HG03097 (cell line): ENCODE measurements around the gene IL4R.
"Not testable (repeated sequence)": the region's sequence is repeated elsewhere in the genome, so short reads cannot be mapped to it uniquely, and the experiment has no call there.

Experiments
- ATAC-seq: cut with Tn5 transposase; IDR thresholded peaks from one replicate; pipeline ENCODE4 v1.9.1; 2021; ENCODE audit not compliant: unreplicated experiment, low FRiP score

Gene IL4R

GRCh38 chr16:27313422-27314160 is at the start of gene IL4R:
Gene IL4R (plus strand): TSS chr16:27313974. CDS start chr16:27340204, 26,230 bp downstream.
- peak; percentile 52 for ATAC-seq

DNA sequence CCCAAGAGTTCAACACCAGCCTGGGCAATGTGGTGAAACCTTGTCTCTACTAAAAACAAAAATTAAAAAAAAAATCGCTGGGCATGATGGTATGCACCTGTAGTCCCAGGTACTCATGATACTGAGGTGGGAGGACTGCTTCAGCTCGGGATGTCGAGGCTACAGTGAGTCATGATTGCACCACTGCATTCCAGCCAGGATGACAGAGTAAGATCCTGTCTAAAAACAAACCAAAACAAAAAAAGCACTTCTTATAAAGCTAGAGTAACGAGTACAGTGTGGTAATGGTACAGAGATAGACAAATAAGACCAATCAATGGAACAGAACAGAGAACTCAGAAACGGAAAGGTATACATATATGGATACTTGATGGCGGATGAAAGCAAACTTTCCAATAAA is 49.6 kb upstream of the IL4R start:
- no peak for ATAC-seq

GRCh38 chr16:27265982-27266381 is 47.8 kb upstream of the IL4R start:
- ATAC-seq, result no peak

DNA sequence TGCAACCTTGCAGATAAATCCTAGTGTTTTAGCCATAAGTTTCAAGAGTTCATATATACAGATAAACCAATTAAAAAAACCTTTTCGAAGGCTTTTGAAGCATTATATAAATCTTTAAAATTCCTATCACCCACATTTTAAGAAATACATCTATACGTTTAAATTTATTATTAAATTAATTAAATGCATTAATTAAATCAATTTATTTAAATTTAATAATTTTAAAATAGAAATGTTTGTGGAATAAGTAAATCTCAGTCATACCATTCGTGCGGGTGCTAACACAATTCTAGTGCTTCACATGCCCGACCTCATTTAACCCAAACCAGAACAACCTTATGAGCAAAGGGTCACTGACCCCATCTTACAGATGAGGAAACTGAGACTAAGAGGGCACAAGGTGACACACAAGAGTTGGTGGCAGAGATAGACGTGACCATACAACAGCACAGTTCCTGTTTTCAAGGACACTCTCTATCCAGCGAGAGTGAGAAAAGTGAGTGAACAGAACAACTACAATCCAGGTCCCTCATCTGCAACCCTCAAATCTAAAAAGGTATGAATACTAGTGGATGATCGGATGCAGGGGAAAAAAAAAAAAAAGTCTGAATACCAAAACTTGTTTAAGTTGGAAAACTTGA is 46.6 kb upstream of the IL4R start:
- ATAC-seq, result no peak

DNA sequence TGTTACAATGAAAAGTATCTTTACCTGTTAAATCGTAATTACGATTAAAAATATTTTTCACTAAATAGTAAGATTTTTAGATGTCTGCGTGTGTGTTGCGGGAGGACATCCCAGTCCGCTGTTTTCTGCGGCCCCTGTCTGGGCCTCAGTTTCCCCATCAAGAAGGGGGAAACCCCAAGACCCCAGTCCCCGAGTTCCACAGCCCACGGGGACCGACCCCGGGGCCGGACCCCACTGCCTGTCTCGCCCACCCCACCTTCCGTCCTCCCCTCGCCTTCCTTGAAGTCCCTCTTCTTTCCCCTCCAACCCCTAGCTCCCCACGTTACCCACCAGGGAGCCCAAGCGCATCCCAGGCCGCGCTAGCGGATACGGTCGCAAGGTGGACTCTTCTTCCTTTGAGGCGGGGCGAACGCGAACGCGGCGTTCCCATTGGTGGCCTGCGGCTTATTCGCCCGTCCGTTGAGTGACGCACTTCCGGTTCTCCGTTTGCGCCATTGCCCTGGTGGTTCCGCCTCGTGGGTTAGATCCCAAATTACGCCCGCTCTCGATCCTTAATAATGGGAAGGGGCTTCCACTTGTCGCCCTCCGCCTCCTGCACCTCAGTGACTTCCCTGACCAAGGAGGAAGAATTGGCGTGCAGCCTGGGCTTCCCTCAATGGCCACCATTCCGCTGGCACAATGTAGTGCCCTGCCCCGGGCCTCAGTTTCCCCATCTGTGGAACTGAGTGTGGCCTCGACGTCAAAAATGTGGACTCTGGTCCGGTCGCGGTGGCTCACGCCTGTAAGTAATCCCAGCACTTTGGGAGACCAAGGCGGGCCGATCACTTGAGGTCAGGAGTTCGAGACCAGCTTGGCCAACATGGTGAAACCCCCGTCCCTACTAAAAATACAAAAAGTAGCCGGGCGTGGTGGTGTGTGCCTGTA is 45.1 kb upstream of the IL4R start, which contains the start of gene NSMCE1:
Gene NSMCE1 (minus strand): TSS at position 397 of the 924 bp plus-strand sequence. CDS start 11,202 bp downstream, outside the sequence.
- ATAC-seq, result peak; percentile 84

- no peak for ATAC-seq
Measured at GRCh38 chr16:27269300-27270150, 44.2 kb upstream of the IL4R start.

GRCh38 chr16:27270349-27270748 is 43.4 kb upstream of the IL4R start:
- ATAC-seq, result no peak

- no peak for ATAC-seq
Measured at GRCh38 chr16:27272076-27272475, 41.7 kb upstream of the IL4R start.

DNA sequence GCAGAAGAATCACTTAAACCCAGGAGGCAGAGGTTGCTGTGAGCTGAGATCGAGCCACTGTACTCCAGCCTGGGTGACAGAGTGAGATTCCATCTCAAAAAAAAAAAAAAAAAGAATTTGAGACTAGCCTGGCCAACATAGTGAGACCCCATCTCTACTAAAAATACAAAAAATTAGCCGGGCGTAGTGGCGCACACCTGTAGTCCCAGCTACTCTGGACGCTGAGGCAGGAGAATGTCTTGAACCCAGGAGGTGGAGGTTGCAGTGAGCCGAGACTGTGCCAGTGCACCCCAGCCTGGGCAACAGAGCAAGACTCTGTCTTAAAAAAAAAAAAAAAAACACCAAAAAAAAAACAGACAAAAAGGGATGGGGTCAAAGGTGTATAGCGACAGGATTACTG is 41.1 kb upstream of the IL4R start:
- not testable (repeated sequence) for ATAC-seq

DNA sequence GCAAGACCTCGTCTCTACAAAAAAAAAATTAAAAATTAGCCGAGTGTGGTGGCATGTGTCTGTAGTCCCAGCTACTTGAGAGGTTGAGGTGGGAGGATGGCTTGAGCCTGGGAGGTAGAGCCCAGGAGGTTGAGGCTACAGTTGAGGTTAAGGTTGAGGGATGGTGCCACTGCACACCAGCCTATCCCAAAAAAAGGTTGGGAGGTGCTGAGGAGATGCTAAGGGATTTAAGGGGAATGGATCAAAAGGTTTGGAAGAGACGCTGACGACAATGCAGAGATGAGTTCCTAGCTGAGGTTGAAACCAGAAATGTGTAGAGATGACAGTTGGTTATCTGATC is 40.5 kb upstream of the IL4R start:
- ATAC-seq, result no peak

GRCh38 chr16:27273670-27274423 is 39.9 kb upstream of the IL4R start:
- no peak for ATAC-seq

- not testable (repeated sequence) for ATAC-seq
Measured at GRCh38 chr16:27274424-27274874, 39.3 kb upstream of the IL4R start.

DNA sequence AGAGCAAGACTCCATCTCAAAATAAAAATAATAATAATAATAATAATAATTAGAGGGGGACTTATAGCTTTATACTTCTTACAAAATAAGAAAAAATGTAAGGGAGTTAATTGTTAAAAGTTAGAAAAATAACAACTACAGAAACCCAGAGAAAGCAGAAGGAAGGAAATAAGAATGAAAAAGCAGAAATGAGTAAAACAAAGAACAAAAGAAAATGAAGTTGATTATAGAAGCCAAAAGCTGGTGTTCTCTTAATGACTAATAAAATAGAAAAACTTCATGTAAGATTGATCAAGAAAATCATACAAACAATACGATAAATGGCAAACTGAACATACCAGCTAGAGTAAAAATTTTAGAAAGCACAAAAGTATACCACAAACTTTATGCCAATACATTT is 38.4 kb upstream of the IL4R start:
- ATAC-seq, result no peak

DNA sequence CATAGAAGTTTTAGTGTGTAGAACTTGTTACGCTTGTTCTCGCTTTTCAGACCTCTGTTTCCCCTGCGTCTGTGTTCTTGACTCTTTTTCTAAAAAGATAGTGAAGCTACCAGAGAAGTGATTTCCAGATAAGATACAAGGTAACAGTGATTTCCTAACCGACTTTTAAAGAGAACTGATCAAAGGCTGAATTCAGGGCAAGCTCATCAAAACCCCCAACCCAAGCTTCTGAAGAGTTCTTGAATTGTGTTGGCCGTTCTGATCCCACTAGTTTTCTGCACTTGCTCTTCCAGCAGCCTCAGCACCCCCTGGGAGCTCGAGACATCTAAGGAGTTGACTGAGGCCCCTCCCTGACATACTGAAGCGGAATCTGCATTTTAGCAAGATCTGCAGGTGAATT is 32.5 kb upstream of the IL4R start:
- ATAC-seq, result no peak

GRCh38 chr16:27284865-27285675 is 28.7 kb upstream of the IL4R start:
- no peak for ATAC-seq

DNA sequence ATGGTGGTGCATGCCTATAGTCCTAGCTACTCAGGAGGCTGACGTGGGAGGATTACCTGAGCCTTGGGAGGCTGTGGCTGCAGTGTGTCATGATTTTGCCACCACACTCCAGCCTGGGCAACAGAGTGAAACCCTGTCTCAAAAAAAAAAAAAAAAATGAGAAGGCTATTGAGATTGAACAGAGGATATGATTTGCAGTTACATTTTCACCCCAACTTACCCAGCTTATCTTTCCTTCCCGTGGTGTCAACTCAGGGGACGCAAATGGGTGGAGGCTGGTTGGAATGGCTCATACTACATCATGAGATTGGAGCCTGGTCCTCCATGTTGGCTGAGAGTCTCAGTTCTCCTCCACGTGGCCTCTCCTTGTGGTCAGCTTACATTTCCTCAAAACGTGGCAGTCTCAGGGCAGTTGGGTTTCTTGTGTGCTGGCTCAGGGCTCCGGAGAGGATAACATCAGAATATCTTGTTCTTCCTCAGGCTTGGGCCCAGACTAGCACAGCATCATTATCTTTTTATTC is 28.0 kb upstream of the IL4R start:
- ATAC-seq, result no peak

GRCh38 chr16:27286451-27286850 is 27.3 kb upstream of the IL4R start:
- no peak for ATAC-seq

DNA sequence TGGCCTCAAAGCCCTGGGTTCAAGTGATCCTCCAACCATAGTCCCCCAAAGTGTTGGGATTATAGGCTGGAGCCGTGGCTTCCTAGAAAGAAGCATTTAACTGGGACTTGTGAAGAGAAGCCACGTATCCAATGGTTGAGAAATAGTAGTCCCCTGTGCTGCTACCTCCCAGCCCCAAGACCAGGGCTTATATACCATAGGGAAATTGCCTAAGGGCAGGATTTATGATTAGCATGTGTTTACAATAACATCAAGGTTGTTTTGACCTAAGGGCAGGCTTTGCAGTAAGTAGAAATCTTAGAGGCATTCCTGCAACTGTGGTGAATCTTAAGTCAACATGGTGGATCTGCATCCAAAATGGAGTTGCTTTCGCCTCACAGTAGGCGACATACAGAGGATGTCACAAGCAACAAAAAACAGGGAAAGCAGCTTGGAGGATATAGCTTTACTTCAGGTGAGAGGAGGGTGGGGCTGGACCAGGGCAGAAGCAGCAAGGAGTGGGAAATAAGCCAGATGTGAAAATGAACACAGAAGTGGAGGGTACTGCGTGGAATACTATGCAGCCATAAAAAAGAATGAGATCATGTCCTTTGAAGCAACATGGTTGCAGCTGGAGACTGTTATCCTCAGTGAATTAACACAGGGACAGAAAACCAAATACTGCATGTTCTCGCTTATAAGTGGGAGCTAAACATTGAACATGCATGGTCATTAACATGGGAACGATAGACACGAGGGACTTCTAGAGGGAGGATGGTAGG is 26.5 kb upstream of the IL4R start:
- ATAC-seq, result no peak
